K562 (cell line): ENCODE data around the gene LCNL1. TPM values are rescaled to one million over a fixed set of nuclear protein-coding genes. Genes with fewer than 3 reads are reported as not detected.

Experiments
- ATAC-seq: fragments of 200-7000 bp; cut with Tn5 transposase; 3 replicates; pipeline ENCODE4 v1.9.1; 2020; ENCODE audit warnings: moderate library complexity
- BruUV-seq: library from RNA; stranded (reverse); fragments of 400-500 nt; replicated peaks from 2 replicates; lab custom pipeline; 2021; lab: Mats Ljungman, UMichigan
- CTCF ChIA-PET: fragments of 300-600 bp; formaldehyde crosslinking; extraction: SDS; loops from one replicate; lab custom pipeline; 2021; ENCODE audit warnings: low intra/inter-chr PET ratio; lab: Yijun Ruan, JAX
- POLR2A ChIA-PET: fragments of 300-600, 350-650 bp; sonication (Branson Sonifier 250); formaldehyde crosslinking; extraction: SDS; loops from one replicate; lab custom pipeline; 2021; ENCODE audit warnings: antibody characterized with exemption, inconsistent platforms; lab: Yijun Ruan, JAX
- DNase-seq, 4 experiments: peaks; one replicate each; pipeline versions ENCODE4 v3.0.0 to v3.0.0-alpha.2; 2011 to 2018; ENCODE audit warnings: low spot score in 3 of 4, mixed read lengths in 3 of 4; ENCODE audit errors: extremely low read depth in 1 of 4
- FAIRE-seq: peaks from 2 replicates; lab custom pipeline; 2011; peaks lifted over from hg19 to GRCh38; lab: Jason Lieb, UNC
- H2AFZ ChIP-seq: 2 replicates; pipeline ENCODE4 v1.6.0; 2011; ENCODE audit warnings: low read depth, low read length, control low read depth, inconsistent platforms
- H3K27ac ChIP-seq: fragments of 200-600 bp; 3 replicates; pipeline ENCODE4 v1.8.0; 2011; ENCODE audit warnings: low read depth, mild to moderate bottlenecking, control low read depth, inconsistent platforms, low read length, moderate library complexity, mixed read lengths; ENCODE audit errors: extremely low read depth
- H3K27me3 ChIP-seq, 2 experiments: fragments of 300-600 bp in 1 of 2; 2 replicates in 1 of 2; 3 replicates in 1 of 2; pipeline versions ENCODE4 v1.6.0 to v1.8.0; 2011; ENCODE audit warnings: inconsistent platforms in 2 of 2, low read length in 2 of 2, mild to moderate bottlenecking in 1 of 2, mixed read lengths in 1 of 2, moderate library complexity in 1 of 2; ENCODE audit not compliant: control insufficient read depth in 2 of 2, insufficient read depth in 2 of 2
- H3K36me3 ChIP-seq: fragments of 300-600 bp; 3 replicates; pipeline ENCODE4 v1.8.0; 2011; ENCODE audit warnings: mild to moderate bottlenecking, low read length, inconsistent platforms; ENCODE audit not compliant: control insufficient read depth, insufficient read depth
- H3K4me1 ChIP-seq, 2 experiments: fragments of 200-600 bp in 1 of 2; replicated peaks in 1 of 2; 2 replicates in 1 of 2; 3 replicates in 1 of 2; pipeline versions ENCODE4 v1.5.1 to v1.8.0; 2011; ENCODE audit warnings: inconsistent platforms in 2 of 2, low read length in 2 of 2, mild to moderate bottlenecking in 1 of 2, mixed read lengths in 1 of 2, moderate library complexity in 1 of 2; ENCODE audit not compliant: control insufficient read depth in 2 of 2, insufficient read depth in 2 of 2
- H3K4me2 ChIP-seq: 2 replicates; pipeline ENCODE4 v1.6.1; 2011; ENCODE audit warnings: low read length, control low read depth, inconsistent platforms, mixed read lengths; ENCODE audit not compliant: insufficient read depth
- H3K4me3 ChIP-seq: fragments of 200-600 bp; sonication (generic), shearing (Covaris generic); 2 replicates; pipeline ENCODE4 v1.5.1; 2016; ENCODE audit warnings: control low read depth, inconsistent platforms
- H3K79me2 ChIP-seq: fragments of 200-600 bp; 3 replicates; pipeline ENCODE4 v1.8.0; 2011; ENCODE audit warnings: low read length, inconsistent platforms; ENCODE audit not compliant: control insufficient read depth, insufficient read depth
- H3K9ac ChIP-seq, 2 experiments: 2 replicates each; pipeline versions ENCODE4 v1.6.0 to v1.6.1; 2011; ENCODE audit warnings: low read depth in 2 of 2, low read length in 2 of 2, control low read depth in 1 of 2, inconsistent platforms in 1 of 2, mild to moderate bottlenecking in 1 of 2, mixed read lengths in 1 of 2; ENCODE audit not compliant: insufficient read depth in 1 of 2
- H3K9me1 ChIP-seq: one replicate; pipeline ENCODE4 v1.6.0; 2011; ENCODE audit warnings: inconsistent platforms, mild to moderate bottlenecking, low read length, moderate library complexity; ENCODE audit not compliant: control insufficient read depth, insufficient read depth
- H3K9me3 ChIP-seq: replicated peaks from 2 replicates; pipeline ENCODE4 v1.5.1; 2011; ENCODE audit warnings: low read depth, low read length, inconsistent platforms; ENCODE audit not compliant: control insufficient read depth, insufficient read depth
- H4K20me1 ChIP-seq: replicated peaks from 2 replicates; pipeline ENCODE4 v1.6.1; 2011; ENCODE audit warnings: low read length, inconsistent platforms, mixed read lengths; ENCODE audit not compliant: control insufficient read depth, insufficient read depth
- ETS1 ChIP-seq: conservative IDR thresholded peaks from 2 replicates; pipeline ENCODE4 v1.6.1; 2011; ENCODE audit warnings: low read depth, mild to moderate bottlenecking, low read length; ENCODE audit not compliant: control insufficient read depth
- ZBTB33 ChIP-seq: sonication (generic); formaldehyde crosslinking; IDR thresholded peaks from 2 replicates; pipeline ENCODE4 v1.8.1; 2023; ENCODE audit warnings: mild to moderate bottlenecking, missing genetic modification reagents
- ZNF668 ChIP-seq: fragments of 250-450 bp; sonication (Bioruptor Pico); IDR thresholded peaks from 2 replicates; pipeline ENCODE4 v1.8.0; 2022; ENCODE audit warnings: mild to moderate bottlenecking, inconsistent platforms
- WGBS: fragments of 100-300 bp; shearing (Covaris generic); methylation state at CpG from one replicate; pipeline ENCODE4 v1.1.6; 2016; ENCODE audit warnings: low coverage, mixed read lengths; ENCODE audit not compliant: insufficient coverage; ENCODE audit errors: missing lambda C conversion rate; 5-methylcytosine and 5-hydroxymethylcytosine counted together
- in situ Hi-C: fragments of 300-500 bp; cut with MboI; formaldehyde crosslinking; loops from 4 replicates; pipeline ENCODE4 v1.15.0; 2018; ENCODE audit warnings: inconsistent platforms, mixed read lengths
- intact Hi-C: fragments of 100-400 bp; cut with micrococcal nuclease; formaldehyde crosslinking; loops from 2 replicates; pipeline ENCODE4 v1.14.2; 2022
- polyA plus RNA-seq, 8 experiments: library from polyadenylated mRNA; depleted of rRNA in 4 of 8; stranded (reverse) in 5 of 8; unstranded in 3 of 8; fragments of >200 nt; fragmentation: Nextera tagmentation in 2 of 8; fragmentation: Illumina TruSeq in 1 of 8; extraction: Ambion mirVana in 2 of 8; extraction: Trizol in 1 of 8; gene quantifications; 2 replicates each; pipeline versions ENCODE4 v1.2.1 to v1.2.3, GENCODE V29; 2011 to 2014; ENCODE audit warnings: inconsistent platforms in 1 of 8, missing spikeins in 1 of 8
- total RNA-seq, 7 experiments: library from RNA; depleted of rRNA in 6 of 7; stranded (reverse); fragments of >200 nt in 6 of 7; fragmentation: Illumina TruSeq in 2 of 7; extraction: Trizol in 2 of 7; gene quantifications; 2 replicates each; pipeline versions ENCODE4 v1.2.1 to v1.2.3, GENCODE V29; 2011 to 2021; ENCODE audit warnings: low replicate concordance in 1 of 7

The LCNL1 gene
- total and polyA plus RNA-seq, 9 of the 15 experiments (the other 6 are each of a cell fraction or from before 2014, with no cell fraction given) = 0.04 to 0.16 (median 0.04) TPM; not detected in 4

DNA sequence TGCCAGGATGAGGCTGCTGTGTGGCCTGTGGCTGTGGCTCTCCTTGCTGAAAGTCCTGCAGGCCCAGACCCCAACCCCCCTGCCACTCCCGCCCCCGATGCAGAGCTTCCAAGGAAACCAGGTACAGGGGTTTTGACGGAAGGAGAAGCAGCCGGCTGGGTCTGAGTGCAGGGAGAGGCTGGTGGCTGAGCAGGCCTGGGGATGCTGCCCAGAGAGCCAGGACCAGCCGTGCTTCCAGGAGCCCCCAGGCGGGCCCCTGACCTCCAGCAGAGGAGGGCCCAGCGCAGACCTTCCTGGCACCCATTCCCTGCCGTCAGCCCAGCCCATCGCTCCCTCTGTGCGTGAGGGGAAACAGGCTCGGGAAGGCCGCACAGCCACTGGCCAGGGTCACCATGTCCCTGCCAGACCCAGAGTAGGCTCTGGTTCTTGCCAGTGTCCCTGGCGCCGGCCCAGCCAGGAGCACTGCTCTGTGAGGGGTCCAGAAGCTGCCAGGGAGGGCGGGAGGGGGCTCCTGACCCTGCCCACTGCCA, 30.4 kb upstream of the LCNL1 start (continued):
- TF ChIP-seq ETS1 = no peak

DNA sequence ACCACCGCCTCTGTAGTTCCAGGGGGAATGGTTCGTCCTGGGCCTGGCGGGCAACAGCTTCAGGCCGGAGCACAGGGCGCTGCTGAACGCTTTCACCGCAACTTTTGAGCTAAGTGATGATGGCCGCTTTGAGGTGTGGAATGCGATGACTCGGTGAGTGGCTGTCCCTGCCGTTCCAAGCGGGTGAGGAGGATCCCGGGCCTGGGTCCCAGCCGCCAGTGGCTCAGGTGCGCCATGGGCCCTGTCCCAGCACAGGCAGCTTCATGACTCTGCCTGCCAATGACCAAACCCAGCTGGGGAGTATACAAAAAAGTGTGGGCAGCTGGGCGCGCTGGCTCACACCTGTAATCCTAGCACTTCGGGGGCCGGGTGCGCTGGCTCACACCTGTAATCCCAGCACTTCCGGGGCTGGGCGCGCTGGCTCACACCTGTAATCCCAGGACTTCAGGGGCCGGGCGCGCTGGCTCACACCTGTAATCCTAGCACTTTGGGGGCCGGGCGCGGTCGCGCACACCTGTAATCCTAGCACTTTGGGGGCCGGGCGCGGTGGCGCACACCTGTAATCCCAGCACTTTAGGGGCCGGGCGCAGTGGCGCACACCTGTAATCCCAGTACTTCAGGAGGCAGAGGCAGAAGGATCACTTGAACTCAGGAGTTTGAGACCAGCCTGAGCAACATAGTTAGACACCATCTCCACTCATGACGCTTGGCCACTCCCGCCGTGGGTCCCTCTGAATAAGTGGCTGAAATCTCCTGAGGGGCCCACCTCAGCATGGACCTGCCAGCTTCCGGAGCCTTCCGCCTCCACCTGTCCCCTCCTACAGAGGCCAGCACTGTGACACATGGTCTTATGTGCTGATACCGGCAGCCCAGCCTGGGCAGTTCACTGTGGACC, 29.7 kb upstream of the LCNL1 start:
- FAIRE-seq (no peak), DNase-seq (no peak), ATAC-seq (no peak)
- peaks cover 2 to 61% of the 10 kb centered on the region in 2 experiments; a peak in 4 of 5 replicates for H3K4me1 ChIP-seq
- no TSS peak for BruUV-seq
- in situ Hi-C loops = no loop called here
- peaks cover 2 to 7% of the 10 kb centered on the region in 2 experiments; a peak in 3 of 5 replicates for H3K27me3 ChIP-seq
- H3K4me2 ChIP-seq = no peak overlapping the region
- H3K4me3 ChIP-seq = no peak overlapping the region
- peaks cover 2% of the 10 kb centered on the region for H3K9me1 ChIP-seq
- no peaks in the 10 kb centered on the region for H3K36me3 ChIP-seq
- no peaks in the 10 kb centered on the region for H3K79me2 ChIP-seq
- no peak overlapping the region for H2AFZ ChIP-seq
- H3K9me3 ChIP-seq = no peaks in the 10 kb centered on the region
- 71% methylated on average over 31 of the region's 44 CpGs for WGBS
- peak; percentile 87 for TF ChIP-seq ZBTB33
- no peak for TF ChIP-seq ZNF668
- ChIA-PET POLR2A (interaction anchor here (0.6 to 0.7 kb wide), 3 partner anchors 25 to 49 kb away, joined by 3 to 4 read pairs (median 3); no protein-coding TSS in a partner anchor), CTCF (no interaction called here)
- H3K27ac ChIP-seq = no peak overlapping the region
- peak overlapping the region in 1 of 2 experiments; percentile 35; a peak in 1 of 4 replicates for H3K9ac ChIP-seq
- intact Hi-C loops = no loop called here
- 0 out of 2 replicates have a peak, but pooled peaks cover 4% of the 10 kb centered on the region for H4K20me1 ChIP-seq
